ENCODE results near the gene HS6ST3.

HS6ST3 gene

DNA sequence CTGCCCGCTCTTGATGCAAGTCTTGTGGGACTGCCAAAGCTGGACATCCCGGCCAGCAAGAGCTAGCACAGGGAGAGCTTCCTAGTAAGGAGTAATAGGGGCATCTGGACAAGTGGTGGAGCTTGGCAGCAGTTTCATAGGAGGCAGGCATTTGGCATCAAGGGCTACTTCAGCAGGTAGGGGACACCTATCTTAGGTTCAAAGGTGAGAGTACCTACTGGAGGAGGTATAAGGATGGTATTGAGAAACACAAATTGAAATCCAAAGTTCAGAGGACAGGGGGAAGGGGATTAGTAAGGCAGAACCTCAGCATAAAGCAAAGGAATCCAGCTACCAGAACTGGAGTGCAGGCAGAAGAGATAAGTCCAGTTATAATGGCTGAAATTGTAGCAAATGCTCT is 462.7 kb downstream of the HS6ST3 start:
- in situ Hi-C loops (cut with MboI; ENCODE audit: low sequenced_read_pairs, unreplicated experiment), result no loop called here
- TF ChIP-seq, protein P1, sequence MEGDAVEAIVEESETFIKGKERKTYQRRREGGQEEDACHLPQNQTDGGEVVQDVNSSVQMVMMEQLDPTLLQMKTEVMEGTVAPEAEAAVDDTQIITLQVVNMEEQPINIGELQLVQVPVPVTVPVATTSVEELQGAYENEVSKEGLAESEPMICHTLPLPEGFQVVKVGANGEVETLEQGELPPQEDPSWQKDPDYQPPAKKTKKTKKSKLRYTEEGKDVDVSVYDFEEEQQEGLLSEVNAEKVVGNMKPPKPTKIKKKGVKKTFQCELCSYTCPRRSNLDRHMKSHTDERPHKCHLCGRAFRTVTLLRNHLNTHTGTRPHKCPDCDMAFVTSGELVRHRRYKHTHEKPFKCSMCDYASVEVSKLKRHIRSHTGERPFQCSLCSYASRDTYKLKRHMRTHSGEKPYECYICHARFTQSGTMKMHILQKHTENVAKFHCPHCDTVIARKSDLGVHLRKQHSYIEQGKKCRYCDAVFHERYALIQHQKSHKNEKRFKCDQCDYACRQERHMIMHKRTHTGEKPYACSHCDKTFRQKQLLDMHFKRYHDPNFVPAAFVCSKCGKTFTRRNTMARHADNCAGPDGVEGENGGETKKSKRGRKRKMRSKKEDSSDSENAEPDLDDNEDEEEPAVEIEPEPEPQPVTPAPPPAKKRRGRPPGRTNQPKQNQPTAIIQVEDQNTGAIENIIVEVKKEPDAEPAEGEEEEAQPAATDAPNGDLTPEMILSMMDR (IDR thresholded peaks at IDR 0.05; ENCODE audit: borderline replicate concordance, control extremely low read depth, extremely low read depth, insufficient read depth, missing control alignments), result no peak
- no peak for DNase-seq (ENCODE audit: low spot score)

DNA sequence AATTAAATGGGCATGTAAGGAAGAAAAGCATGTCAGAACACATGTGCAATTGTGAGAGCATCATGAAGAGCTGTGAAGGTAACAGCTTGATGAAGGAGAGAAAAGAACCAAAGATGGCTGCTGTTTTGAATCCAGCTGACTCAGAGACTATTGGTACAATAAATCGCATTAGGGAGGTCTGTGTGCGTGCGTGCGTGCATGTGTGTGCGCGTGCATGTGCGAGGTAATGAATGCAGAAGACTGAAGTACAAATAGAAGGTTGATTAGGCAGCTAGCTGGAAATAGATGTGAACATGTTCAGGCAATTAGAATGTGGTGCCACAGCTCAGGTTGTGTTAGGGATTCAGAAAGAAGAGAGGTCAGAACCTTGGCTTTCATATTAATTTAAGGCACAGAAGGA is 463.9 kb downstream of the HS6ST3 start:
- DNase-seq (ENCODE audit: low spot score), result no peak
- TF ChIP-seq, protein P1 (IDR thresholded peaks at IDR 0.05; ENCODE audit: borderline replicate concordance, control extremely low read depth, extremely low read depth, insufficient read depth, missing control alignments), result no peak
- in situ Hi-C loops (cut with MboI; ENCODE audit: low sequenced_read_pairs, unreplicated experiment), result no loop called here

DNA sequence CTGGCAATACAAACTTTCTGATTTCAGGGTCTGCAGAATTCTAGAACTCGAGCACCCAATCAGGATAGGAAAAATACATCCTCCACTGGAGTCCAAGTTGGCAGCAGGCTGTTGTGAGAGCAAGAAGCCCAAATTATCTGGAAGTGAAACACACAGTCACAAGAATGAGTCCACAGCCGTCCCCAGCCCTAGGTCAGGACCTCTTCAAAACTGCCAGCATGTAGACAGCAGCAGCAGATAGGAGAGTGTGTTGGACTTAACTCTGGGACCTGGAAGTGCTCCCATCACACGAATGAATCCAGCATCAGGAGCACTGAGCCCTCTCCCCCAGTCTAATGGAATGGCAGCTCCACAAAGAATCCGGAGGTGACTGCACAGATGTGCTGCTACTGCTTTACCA is 483.7 kb downstream of the HS6ST3 start:
- no peak for DNase-seq (ENCODE audit: low spot score)
- TF ChIP-seq, protein P1 (IDR thresholded peaks at IDR 0.05; ENCODE audit: borderline replicate concordance, control extremely low read depth, extremely low read depth, insufficient read depth, missing control alignments), result no peak
- in situ Hi-C loops (cut with MboI; ENCODE audit: low sequenced_read_pairs, unreplicated experiment), result no loop called here

DNA sequence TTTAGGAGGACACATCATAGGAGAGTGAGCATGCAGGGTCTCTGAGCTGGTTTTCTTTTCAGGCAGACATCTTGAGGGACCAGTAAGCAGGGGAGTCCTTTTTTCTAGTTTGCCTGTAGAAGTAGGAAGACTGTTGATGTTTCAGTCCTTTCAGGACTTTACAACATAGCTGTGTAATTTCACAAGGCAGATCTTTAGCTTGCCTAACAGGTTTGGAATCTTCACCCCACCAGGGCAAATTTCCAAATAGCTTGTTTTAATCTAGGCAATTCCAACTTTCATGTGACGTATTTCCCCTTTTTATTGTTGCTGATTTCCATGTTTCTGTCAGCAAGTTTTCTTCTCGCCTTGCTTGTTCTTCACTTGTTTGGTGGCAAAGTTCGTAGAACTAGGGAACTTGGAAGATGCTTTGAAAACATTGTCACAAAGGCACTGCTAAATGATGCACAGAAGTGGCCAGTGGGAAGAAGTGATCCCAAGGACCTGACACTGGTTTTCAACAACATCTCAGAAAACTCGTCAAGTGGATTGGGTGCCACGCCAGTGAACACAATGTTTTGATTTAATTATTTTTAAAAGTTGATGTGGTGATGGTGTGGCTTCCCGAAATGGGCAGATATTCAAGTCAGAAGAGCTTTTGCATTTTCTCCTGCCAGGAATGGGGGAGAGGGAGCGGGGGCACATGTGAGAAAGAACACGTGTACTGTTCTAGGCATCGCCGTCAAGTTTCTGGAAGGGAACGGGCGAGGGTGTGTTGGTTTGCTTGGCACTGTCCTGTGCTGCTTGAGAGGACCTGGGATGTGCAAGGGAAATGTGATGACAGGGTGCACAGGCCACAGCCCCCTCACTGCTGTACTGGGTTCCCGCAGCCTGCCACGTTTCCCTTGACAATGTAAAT is 485.8 kb downstream of the HS6ST3 start:
- DNase-seq (ENCODE audit: low spot score), result no peak
- TF ChIP-seq, protein P1 (IDR thresholded peaks at IDR 0.05; ENCODE audit: borderline replicate concordance, control extremely low read depth, extremely low read depth, insufficient read depth, missing control alignments), result no peak
- in situ Hi-C loops (cut with MboI; ENCODE audit: low sequenced_read_pairs, unreplicated experiment), result no loop called here

DNA sequence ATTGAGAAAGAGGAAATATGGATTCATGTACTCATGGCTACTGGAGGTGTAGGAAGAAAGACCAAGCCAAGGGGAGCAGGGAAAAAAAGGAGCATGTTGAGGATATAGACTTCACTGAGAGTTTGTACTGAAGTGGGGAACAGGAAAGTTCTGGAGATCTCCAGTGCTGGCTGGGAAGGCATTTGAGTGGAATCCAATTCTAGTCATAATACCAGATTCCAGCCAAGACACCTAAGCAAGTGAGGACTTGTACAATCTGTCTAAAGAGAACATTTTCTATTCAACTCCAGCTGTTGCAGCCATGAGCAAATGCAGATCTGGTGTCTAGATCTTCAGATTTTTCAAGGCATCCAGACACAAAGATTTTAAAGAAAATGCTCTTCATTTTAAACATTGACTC is 491.8 kb downstream of the HS6ST3 start:
- DNase-seq (ENCODE audit: low spot score), result no peak
- TF ChIP-seq, protein P1 (IDR thresholded peaks at IDR 0.05; ENCODE audit: borderline replicate concordance, control extremely low read depth, extremely low read depth, insufficient read depth, missing control alignments), result no peak
- in situ Hi-C loops (cut with MboI; ENCODE audit: low sequenced_read_pairs, unreplicated experiment), result no loop called here

DNA sequence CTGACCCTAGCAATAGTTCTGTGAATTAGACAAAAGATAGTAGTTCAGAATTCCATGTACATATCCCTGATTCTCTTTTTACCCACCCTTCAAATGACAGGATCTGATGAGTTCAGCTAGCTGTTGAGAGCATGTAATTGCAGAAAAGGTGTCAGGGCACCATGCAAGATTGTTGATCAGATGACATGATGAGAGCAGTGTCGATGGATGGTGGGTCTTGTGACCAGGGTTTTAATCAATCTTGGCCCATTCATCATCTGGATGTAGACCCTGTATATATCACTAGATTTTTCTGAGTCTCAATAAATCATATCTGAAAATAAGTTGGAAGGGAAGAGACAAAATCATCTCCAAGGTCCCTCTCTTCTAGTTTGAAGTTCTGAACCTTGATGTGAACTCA is 525.3 kb downstream of the HS6ST3 start:
- DNase-seq (ENCODE audit: low spot score), result no peak
- in situ Hi-C loops (cut with MboI; ENCODE audit: low sequenced_read_pairs, unreplicated experiment), result no loop called here
- TF ChIP-seq, protein P1 (IDR thresholded peaks at IDR 0.05; ENCODE audit: borderline replicate concordance, control extremely low read depth, extremely low read depth, insufficient read depth, missing control alignments), result no peak
